HTR-8/SVneo (cell line): Measurements from ENCODE around the gene LYSMD2.
A peak's percentile ranks its signal among the peaks of the same experiment; 100 is the strongest.

Source experiments
- DNase-seq: peaks from one replicate; pipeline ENCODE4 v3.0.0; 2011; ENCODE audit warnings: low spot score, mixed read lengths; ENCODE audit not compliant: insufficient read length
- FAIRE-seq: peaks from 2 replicates; lab custom pipeline; 2011; peaks lifted over from hg19 to GRCh38; lab: Jason Lieb, UNC

Gene LYSMD2

DNA sequence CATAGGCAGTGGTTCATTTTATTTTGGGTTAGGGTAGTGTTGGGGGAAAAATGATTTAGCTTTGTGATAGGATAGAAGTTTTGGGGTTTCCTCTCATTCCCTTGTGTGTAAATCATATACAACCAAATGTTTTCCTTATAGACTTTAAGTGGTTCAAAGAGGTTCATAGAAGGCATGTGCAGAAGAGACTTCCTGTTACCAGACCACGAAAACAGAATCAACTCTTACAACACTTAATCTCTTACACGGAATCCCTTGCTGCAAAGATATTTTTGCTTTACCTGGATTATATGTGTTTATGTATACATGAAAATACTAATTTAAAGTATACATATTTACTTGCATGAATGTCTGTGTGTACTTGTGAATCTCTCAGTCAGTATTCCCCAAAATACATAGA is 16.8 kb upstream of the LYSMD2 start:
- no peak for DNase-seq
- FAIRE-seq = no peak

DNA sequence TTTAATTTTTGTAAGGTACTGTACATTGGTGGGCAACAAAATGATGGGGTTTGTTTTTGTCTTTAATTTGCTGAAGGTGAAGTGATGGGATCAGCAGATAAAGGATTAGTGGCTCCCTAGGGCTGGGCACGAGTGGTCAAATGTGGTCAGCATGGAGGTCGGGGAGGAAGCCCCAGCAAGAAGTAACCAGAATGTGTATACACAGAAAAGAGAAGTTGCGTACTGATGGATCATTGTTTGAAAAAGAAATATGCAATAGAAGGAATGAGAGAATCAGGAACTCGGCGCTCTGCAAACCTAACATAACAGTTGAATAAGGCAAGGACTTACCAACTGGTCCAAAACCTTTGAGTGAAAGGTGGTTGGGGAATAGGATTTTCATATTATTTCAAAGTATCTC is 15.4 kb upstream of the LYSMD2 start:
- FAIRE-seq (no peak), DNase-seq (no peak)

DNA sequence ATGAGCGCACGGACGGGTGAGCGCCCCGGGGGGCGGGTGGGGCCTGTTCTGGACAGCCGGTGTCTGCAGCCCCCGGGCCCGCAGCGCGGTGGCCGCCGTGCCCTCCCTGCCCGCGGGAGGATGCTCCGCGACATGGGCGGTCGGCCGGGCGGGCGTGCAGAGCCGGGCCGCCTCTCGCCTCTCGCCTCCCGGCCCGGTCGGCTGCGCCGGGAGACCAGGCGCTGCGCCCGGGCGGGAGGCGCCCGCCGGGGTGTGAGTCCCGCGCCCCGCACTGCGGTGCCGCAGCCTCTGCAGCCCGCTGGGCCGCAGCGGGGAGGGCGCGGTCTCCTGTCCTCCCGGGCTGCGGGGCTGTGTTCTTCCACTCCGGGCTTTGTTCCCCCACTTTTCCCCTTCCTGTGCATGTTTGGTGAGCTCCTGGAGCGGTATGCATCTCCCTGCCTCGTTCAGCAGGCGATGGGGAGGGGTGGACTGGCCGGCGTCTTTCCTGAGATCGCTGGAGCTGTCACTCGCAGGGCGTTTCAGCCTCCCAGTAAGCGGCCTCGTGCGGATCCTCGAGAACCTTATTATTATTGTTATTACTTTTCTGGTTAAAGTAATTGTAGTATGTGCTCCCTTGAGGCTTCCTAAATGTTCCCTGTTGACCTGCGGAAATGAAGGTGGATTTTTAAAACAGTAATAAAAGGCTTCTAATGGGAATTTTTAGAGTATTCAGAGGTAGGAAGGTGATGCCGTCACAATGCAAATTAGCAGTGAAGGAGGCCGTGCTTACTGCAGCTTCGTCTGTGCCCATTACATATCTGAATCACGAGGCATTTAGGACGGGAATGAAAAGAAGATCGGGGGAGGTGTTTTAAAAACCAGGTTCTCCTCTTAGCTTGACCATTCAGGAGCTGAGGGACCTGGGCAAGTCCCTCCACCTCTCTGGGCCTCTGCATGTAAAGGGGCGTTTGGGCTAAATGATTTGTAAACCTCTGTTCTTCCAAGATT is 14.5 kb upstream of the LYSMD2 start:
- FAIRE-seq (no peak), DNase-seq (no peak)

DNA sequence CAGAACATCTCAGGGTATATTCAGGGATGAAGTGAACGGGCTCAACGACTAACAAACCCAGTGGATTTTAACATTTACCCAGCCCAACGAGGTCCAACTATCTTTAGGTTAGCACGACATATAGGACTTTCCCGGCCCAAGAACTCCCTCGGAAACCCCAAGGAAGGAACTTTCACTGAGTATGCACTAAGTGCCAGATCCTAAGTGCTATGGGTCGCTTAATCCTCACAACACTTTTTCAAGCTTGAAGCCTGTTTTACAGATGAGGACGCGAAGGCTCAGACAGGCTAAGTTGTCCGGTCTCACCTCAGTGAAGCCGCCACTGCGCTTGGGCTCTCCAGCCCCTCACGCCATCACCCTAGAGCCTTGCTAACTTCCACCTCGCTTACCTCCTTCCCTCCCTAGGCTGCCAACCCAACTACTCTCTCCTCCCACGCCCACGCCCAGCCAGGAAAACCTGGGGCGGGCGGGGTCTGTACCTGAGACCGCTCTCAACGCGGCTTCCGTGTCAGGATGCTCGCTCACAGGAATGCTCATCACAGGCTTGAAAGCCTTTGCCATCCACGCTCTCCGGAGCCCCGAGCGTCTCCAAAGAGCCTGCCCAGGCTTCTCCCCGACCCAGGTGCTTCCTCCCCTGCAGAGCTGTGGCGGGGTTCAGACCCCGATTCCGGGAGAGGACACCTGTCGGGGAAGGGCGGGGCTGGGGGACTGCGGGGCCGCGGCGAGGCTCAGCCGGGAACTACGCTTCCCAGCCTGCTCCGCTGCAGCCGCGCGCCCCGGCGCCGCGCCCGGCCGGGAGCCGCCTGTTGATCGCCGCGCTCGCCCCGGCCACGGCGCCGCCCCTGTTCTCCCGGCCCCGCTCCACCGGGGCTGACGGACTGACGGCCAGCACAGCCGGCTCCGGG is 13.6 kb upstream of the LYSMD2 start, which contains the start of gene TMOD2:
TMOD2 (plus strand) TSS at position 806 of the 905 bp plus-strand sequence. CDS start 14,845 bp downstream, outside the sequence.
- no peak for FAIRE-seq
- DNase-seq = peak; percentile 27

DNA sequence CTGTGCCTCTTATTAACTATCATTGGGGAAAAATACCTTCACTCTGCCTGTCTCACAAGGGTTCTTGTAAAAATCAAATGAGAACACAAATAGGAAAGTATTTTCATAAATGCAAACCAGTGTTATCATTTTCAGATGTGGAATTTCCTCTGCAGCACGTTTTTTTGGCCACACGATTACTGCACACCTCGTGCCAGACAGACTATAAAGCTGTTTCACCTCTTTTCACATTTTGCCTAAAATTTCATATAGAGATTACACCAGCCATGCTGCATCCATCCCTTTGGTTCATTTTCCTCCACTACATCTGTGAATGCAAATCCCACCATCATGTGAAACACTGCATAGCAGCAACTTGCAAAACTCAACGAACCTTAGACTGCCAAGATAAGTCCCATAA is 12.7 kb upstream of the LYSMD2 start:
- DNase-seq = no peak
- no peak for FAIRE-seq

DNA sequence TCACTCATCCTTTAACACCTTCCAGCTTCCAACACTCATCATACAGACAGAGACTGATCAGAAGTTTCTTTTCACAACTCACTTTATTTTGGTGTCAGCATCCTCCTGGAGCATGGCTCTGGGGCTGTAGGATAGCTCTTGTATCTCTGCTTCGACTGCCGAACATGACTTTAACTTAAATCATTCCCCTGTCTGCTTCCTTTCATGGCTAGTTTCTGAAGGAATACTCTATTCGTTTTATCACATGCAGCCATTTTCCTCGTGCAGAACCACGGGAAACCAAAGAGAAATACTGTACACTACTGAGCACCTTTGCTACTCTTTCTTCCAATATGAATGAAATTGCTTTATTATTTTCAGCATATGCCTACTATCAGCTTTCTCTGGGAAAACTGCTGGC is 11.9 kb upstream of the LYSMD2 start:
- DNase-seq (no peak), FAIRE-seq (no peak)

DNA sequence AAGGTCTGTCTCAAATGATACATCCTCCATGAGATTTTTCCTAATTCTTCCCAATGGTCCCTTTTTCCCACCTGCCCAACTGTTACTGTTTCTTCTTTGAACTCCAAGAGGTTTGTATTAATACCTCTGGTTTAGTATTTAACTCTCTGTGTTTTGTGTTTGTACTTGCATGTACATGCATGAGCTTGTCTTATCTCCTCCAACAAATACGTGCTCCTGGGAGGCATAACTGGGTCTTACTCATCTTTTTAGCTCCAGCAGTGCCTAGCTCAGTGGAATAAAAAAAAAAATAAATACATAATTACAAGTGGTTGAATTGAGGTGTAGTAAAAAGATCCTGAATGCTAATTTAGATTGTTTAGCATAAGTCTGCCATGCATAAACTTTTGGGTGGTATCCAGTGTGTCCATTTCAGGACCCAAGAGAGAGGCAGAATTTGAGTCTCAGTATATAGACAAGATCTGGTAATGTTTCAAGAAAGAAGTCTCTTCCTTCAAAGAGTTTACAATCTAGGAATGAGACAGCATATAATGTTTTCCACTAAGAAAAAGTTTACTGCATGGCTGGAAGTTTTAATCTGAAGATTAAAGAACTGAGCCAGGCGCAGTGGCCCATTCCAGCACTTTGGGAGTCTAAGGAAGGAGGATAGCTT is 1.7 kb upstream of the LYSMD2 start:
- no peak for DNase-seq
- no peak for FAIRE-seq

DNA sequence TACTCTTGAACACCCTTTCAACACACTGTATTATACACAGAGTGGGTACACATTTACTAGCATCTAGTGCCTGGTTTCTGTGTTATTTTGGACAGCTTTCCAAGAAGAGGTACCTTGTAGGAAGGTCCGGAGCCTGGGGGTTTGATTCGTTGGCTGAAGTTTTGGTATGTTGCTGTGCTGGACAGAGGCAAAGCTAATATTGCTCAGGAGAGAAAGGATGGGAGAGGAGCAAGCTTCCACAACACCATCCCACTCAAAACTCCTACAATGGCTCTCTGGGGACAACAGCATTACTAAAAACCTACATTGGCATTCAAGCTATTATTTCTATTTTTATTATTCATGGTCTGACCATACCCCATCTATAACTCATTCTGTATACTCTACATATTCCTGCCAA is 1.1 kb upstream of the LYSMD2 start:
- DNase-seq (no peak), FAIRE-seq (no peak)

DNA sequence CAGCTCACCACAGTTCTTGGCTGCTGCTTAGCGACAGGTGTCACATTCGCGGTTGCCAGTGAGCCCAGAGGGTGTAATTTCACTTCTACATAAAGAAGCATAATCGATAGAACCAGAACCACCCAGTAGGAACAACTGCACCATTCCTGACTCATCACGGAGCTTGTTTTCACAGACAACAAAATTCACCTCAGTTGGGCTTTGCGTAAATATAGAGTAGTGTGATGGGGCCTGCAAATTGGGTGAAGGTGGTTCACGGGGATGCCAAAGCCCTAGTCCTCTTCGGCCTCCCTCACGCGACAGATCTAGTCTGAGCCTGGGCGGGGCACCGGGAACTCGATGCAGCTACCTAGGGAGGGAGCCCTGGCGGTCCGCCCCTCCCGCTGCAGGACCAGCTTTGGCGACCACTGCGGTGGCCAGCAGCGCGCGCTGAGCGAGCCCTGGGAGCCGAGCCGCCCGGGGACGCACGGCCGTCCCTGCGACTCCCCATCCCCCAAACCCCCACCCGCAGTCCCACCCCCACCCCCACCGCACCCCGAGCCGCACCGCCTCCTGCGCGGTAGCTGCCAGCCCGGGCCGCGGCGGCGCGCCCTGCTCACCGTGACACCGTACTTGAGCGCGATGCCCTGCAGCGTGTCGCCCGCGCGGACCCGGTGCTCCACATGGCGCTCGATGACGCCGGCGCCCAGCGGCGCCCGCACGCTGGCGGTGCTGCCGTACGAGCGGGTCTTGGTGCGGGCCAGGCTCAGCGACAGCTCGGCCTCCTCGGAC is 519 bp downstream of the LYSMD2 start:
- FAIRE-seq = no peak
- DNase-seq = peak; percentile 21

DNA sequence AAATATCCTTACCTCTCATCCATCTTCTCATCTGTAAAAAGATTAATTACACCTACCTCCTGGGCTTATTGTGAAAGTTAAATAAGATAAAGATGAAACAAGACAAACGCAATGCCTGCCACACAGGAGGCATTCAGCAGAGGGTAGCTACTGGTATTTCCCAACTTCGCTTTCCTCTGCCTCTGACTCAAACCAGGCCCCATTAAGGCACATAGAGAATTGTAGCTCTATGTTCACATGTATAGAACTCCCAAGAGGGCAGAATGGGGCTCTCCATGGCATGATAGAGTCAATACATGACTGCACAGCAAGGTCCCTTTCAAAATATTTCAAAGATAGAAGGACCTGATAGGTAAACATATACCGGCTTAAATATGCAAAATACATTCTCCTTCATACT is 1.4 kb downstream of the LYSMD2 start:
- FAIRE-seq (no peak), DNase-seq (no peak)

DNA sequence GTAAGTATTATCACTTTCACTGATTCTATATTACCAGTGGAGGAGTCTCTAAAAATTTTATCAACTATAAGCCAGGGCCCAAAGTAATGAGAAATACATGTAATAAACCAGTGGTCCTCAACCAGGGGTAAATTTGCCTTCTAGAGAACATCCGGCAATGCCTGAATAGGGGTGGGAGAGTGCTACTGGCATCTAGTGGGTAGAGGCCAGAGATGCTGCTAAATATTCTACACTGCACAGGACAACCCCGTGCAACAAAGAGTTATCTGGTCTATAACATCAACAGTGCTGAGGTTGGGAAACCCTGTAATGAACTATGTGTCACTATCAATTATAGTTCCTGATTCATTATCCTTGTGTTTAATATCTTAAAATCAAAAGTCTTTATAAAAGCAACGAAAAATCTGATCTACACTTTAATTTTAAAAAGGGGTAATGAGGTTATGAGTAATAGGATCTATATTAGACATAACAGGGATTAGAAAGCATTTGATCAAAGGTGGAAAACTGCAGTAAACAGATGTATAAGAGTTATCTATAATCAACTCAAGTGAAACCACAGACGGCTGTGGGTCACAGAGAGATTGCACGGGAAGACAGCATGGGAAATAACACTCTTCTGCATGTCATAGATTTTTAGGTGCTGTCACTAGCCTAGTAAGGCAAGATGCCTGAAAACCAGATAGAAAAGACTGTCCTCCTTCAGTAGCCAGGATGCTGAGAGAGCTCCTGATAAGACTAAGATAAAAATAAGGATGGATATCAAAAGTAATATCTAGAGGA is 2.0 kb downstream of the LYSMD2 start:
- no peak for DNase-seq
- FAIRE-seq = no peak

DNA sequence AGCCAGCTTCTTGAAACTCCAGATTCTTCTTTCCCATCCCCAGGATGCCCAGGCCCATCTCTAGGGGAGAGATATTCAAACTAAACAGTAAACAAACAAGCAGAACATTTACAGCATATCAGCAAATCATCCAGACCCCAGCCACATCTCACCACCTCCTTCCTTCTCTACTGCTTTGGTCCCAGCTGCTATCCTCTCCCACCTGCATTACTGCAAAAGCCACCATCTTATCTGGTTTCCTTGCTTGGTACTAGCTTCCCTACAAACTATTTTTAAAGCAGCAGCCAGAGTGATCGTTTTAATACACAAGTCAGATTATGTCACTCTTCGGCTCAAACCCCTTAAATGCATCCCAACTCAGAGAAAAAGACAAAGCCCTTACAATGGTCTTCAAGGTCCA is 4.8 kb downstream of the LYSMD2 start:
- FAIRE-seq (no peak), DNase-seq (no peak)

DNA sequence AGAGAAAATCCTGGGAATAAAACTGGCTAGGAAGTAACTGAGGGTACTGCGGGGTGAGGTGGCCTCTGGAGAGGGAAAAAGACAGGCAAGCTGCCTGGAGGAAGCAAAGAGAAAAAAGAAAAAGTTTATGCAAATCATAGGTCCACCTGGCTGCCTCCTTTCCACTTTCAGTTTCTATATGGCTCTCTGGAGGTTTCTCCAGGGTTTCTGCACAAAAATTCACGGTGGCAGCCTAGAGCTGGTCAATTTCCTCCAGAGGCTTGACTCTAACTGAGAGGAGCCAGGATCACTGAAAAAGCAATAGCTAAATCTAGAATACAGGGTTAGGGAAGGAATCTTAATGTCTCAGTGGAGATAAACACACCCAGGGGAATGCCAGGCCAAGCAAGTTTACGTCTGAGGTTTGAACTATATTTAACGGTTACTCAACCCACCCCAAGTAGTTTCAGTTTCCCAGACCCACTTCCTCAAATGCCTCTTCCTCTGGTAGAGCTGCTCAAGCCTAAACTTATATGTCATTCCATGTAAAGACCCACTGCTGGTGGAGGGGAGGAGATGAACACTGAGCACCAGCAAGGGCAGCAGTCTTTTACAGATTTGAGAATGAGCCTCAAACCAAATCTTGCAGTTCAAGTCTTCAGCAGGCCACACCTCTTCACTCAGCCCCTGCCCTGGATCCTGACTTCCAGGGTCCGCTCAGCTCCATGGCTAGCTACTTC is 5.7 kb downstream of the LYSMD2 start:
- no peak for FAIRE-seq
- DNase-seq = no peak

DNA sequence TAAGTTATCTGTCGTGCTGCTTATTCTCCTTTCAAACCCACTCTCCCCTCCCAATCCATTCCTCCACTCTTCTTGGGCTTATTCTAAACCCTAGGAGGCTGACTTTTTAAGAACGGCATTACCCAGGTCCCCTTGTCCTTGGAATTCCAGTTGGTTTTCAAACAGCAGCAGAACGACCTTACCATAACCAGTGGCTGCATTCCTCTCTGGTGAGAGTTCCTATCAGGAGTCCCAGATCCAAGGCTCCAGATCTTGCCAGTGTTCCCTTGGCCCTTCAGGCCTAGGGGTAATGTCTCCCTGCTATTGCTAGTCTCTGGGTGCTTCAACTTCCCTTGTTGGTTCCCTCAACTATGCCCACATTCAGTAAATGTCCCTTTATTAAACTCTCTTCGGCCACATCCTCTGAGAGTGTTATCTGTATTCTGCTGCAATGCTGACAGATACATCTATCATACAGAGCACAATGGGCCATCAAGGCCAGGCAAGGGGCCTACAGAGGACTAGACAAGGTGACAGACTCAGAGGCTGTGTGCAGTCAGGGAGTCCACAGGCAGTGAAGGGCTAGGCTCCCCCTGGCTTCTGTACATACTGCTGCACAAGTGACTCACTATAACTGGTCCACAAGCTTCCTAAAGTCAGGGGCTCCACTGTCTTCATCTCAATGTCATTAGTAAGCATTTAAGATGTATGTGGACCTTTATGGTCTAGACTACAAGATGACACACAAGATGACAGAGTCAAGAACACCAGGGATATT is 10.1 kb downstream of the LYSMD2 start:
- FAIRE-seq = peak; percentile 33

DNA sequence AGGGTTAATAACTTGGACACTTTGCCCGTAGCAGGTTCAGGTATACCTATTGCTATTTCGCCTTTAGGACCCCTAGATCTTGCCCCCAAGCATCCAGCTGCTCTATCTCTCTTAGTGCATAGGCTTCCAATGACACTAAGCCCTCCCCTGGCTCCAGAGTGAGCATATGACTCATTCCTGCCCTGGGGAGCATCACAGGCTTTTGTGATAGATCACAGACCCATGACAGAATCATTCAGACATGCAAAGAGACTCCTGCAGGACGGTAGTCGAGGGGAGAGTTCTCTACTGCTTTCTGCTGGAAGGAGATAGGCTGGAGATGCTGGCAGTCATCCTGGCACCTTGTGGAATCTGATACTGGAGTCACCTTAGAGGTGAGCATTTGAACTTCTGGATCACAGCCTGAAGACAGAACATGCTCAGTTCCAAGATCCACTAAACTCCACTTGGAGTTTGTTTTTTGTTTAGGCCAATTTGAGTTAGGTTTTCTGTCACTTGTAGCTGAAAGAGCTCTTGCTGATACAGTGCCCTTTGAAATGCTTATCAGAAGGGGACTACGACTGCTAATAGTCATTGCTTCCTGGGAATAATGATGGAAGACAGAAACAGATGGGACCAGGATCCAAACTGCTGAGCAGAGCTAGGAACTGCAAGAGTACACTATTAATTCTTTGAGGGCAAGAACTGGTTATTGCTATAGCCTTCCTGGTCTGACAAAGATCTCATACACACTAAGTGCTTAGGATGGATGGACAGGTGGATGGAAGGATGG is 11.0 kb downstream of the LYSMD2 start:
- FAIRE-seq (no peak), DNase-seq (peak; percentile 82)

More for the DNA sequence above, 10.1 kb downstream of the LYSMD2 start:
- DNase-seq = no peak

DNA sequence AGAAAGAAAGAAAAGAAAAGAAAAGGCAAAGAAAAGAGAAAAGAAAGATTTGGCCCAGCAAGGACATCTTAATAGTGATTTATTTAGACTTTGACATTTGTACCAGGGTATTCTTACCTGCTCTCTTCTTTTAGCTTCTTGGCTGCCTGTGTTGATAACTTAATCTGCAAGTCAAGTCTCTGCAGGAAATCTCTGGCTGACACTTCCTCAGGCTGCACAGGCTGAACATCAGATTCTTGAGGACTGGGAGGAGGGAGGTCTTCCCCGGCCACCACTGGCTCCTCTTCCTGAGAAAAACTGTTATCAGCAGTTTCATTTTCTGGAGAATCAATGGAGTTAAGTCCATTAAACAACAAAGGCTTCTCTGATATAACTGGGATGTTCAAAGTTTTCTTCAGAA is 12.8 kb downstream of the LYSMD2 start:
- no peak for DNase-seq
- FAIRE-seq = no peak

DNA sequence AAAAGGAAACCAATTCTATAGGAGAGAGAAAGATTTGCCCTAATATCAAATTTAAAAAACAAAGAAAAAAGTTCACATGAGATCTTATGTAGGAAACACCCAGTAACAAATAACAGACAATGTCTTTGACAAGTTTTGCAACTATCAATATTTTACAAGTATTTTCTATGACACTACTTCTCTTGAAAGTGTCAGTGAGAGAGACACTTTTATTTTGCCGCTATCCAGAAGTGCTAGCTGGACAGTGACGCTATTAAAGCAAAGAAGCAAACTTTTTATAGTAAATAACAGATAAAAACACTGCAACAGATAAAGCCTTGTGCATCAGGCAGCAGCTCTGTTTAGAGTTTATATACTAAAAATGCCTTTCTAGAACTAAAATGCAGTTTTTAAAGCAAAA is 13.3 kb downstream of the LYSMD2 start:
- FAIRE-seq = no peak
- no peak for DNase-seq
